SK-N-SH (cell line): ENCODE data around the gene MRPL18.

Source experiments
- CHD2 ChIP-seq: fragments of 150-350 bp; IDR thresholded peaks from 2 replicates; pipeline ENCODE4 v1.6.1; 2018; ENCODE audit warnings: low read length; ENCODE audit not compliant: partially characterized antibody
- EP300 ChIP-seq, 2 experiments: IDR thresholded peaks; 2 replicates each; pipeline versions ENCODE4 v1.4.0 to v1.6.1; 2012; ENCODE audit warnings: borderline replicate concordance in 1 of 2, low read depth in 1 of 2, low read length in 1 of 2
- FOXJ3 ChIP-seq: sonication (generic); formaldehyde crosslinking; IDR thresholded peaks from 2 replicates; pipeline ENCODE4 v1.5.1; 2020; ENCODE audit warnings: mild to moderate bottlenecking, missing genetic modification reagents
- MXI1 ChIP-seq: IDR thresholded peaks from 2 replicates; pipeline ENCODE4 v1.6.1; 2012; ENCODE audit warnings: mild to moderate bottlenecking, low read depth, low read length, improper control_type of control experiment
- POLR2AphosphoS5 ChIP-seq: IDR thresholded peaks from 2 replicates; pipeline ENCODE4 v1.6.1; 2012; ENCODE audit warnings: low read depth, low read length
- RAD21 ChIP-seq: IDR thresholded peaks from 2 replicates; pipeline ENCODE4 v1.6.1; 2012; ENCODE audit warnings: mild to moderate bottlenecking, low read length
- RFX5 ChIP-seq: IDR thresholded peaks from 2 replicates; pipeline ENCODE4 v1.6.1; 2012; ENCODE audit warnings: mild to moderate bottlenecking, improper control_type of control experiment, low read length
- TAF1 ChIP-seq: IDR thresholded peaks from 2 replicates; pipeline ENCODE4 v1.6.1; 2012; ENCODE audit warnings: low read depth, mild to moderate bottlenecking, low read length, moderate library complexity, borderline replicate concordance
- ZBTB33 ChIP-seq: IDR thresholded peaks from 2 replicates; pipeline ENCODE4 v1.4.0; 2012; ENCODE audit warnings: low read depth, borderline replicate concordance
- TF ChIP-seq, protein P1 (sequence below): fragments of 200-600 bp; sonication (generic); IDR thresholded peaks from 2 replicates; pipeline ENCODE4 v1.6.1; 2017; ENCODE audit warnings: antibody characterized with exemption, mild to moderate bottlenecking, moderate library complexity
- TF ChIP-seq, protein P2 (sequence below): IDR thresholded peaks from 2 replicates; pipeline ENCODE4 v1.4.0; 2012; ENCODE audit warnings: low read depth
- TF ChIP-seq, protein P3 (sequence below): IDR thresholded peaks from 2 replicates; pipeline ENCODE4 v1.6.1; 2012; ENCODE audit warnings: mild to moderate bottlenecking, low read depth, low read length, moderate library complexity
- TF ChIP-seq, protein P4 (sequence below): fragments of 150-350 bp; IDR thresholded peaks from 2 replicates; pipeline ENCODE4 v1.6.1; 2017; ENCODE audit warnings: antibody characterized with exemption, low read length, low read depth, borderline replicate concordance

- TF ChIP-seq TAF1 (peak; percentile 97), ZBTB33 (no peak), RAD21 (no peak), POLR2AphosphoS5 (peak; percentile 88), RFX5 (0 out of 2 replicates have a peak, but pooled peaks have one; percentile 39), FOXJ3 (peak; percentile 65; the same call in 1 of the 2 replicates), EP300 (IDR thresholded peaks at IDR 0.05; ENCODE audit: borderline replicate concordance in 1 of 2, low read depth in 1 of 2, low read length in 1 of 2) (peak; percentile 12 to 91; a peak in 2 of 4 replicates), CHD2 (no peak), MXI1 (no peak; the same call in 1 of the 2 replicates)
- TF ChIP-seq, protein P1, sequence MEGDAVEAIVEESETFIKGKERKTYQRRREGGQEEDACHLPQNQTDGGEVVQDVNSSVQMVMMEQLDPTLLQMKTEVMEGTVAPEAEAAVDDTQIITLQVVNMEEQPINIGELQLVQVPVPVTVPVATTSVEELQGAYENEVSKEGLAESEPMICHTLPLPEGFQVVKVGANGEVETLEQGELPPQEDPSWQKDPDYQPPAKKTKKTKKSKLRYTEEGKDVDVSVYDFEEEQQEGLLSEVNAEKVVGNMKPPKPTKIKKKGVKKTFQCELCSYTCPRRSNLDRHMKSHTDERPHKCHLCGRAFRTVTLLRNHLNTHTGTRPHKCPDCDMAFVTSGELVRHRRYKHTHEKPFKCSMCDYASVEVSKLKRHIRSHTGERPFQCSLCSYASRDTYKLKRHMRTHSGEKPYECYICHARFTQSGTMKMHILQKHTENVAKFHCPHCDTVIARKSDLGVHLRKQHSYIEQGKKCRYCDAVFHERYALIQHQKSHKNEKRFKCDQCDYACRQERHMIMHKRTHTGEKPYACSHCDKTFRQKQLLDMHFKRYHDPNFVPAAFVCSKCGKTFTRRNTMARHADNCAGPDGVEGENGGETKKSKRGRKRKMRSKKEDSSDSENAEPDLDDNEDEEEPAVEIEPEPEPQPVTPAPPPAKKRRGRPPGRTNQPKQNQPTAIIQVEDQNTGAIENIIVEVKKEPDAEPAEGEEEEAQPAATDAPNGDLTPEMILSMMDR: no peak
- TF ChIP-seq, protein P2, sequence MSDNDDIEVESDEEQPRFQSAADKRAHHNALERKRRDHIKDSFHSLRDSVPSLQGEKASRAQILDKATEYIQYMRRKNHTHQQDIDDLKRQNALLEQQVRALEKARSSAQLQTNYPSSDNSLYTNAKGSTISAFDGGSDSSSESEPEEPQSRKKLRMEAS: peak; percentile 53; the same call in 1 of the 2 replicates
- TF ChIP-seq, protein P3, sequence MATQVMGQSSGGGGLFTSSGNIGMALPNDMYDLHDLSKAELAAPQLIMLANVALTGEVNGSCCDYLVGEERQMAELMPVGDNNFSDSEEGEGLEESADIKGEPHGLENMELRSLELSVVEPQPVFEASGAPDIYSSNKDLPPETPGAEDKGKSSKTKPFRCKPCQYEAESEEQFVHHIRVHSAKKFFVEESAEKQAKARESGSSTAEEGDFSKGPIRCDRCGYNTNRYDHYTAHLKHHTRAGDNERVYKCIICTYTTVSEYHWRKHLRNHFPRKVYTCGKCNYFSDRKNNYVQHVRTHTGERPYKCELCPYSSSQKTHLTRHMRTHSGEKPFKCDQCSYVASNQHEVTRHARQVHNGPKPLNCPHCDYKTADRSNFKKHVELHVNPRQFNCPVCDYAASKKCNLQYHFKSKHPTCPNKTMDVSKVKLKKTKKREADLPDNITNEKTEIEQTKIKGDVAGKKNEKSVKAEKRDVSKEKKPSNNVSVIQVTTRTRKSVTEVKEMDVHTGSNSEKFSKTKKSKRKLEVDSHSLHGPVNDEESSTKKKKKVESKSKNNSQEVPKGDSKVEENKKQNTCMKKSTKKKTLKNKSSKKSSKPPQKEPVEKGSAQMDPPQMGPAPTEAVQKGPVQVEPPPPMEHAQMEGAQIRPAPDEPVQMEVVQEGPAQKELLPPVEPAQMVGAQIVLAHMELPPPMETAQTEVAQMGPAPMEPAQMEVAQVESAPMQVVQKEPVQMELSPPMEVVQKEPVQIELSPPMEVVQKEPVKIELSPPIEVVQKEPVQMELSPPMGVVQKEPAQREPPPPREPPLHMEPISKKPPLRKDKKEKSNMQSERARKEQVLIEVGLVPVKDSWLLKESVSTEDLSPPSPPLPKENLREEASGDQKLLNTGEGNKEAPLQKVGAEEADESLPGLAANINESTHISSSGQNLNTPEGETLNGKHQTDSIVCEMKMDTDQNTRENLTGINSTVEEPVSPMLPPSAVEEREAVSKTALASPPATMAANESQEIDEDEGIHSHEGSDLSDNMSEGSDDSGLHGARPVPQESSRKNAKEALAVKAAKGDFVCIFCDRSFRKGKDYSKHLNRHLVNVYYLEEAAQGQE: peak; percentile 29; the same call in 1 of the 2 replicates
- TF ChIP-seq, protein P4, sequence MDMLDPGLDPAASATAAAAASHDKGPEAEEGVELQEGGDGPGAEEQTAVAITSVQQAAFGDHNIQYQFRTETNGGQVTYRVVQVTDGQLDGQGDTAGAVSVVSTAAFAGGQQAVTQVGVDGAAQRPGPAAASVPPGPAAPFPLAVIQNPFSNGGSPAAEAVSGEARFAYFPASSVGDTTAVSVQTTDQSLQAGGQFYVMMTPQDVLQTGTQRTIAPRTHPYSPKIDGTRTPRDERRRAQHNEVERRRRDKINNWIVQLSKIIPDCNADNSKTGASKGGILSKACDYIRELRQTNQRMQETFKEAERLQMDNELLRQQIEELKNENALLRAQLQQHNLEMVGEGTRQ: no peak
Observed at GRCh38 chr6:159789377-159790148, 704 bp upstream of the MRPL18 start, which contains the start of gene TCP1.
